Choroid plexus epithelial cell (primary cell): ENCODE measurements around the gene ARHGDIA.

Source experiments
- DNase-seq: peaks from one replicate; pipeline ENCODE4 v3.0.0-alpha.2; 2010; ENCODE audit warnings: low read depth
- H3K4me3 ChIP-seq: 2 replicates; pipeline ENCODE4 v1.5.1; 2011; ENCODE audit warnings: low read depth, mild to moderate bottlenecking, control low read depth, low read length, moderate library complexity
- TF ChIP-seq, protein P1 (sequence below): conservative IDR thresholded peaks from 2 replicates; pipeline ENCODE4 v1.5.1; 2011; ENCODE audit warnings: low read depth, mild to moderate bottlenecking, control low read depth, inconsistent platforms, low read length, moderate library complexity

The ARHGDIA gene

DNA sequence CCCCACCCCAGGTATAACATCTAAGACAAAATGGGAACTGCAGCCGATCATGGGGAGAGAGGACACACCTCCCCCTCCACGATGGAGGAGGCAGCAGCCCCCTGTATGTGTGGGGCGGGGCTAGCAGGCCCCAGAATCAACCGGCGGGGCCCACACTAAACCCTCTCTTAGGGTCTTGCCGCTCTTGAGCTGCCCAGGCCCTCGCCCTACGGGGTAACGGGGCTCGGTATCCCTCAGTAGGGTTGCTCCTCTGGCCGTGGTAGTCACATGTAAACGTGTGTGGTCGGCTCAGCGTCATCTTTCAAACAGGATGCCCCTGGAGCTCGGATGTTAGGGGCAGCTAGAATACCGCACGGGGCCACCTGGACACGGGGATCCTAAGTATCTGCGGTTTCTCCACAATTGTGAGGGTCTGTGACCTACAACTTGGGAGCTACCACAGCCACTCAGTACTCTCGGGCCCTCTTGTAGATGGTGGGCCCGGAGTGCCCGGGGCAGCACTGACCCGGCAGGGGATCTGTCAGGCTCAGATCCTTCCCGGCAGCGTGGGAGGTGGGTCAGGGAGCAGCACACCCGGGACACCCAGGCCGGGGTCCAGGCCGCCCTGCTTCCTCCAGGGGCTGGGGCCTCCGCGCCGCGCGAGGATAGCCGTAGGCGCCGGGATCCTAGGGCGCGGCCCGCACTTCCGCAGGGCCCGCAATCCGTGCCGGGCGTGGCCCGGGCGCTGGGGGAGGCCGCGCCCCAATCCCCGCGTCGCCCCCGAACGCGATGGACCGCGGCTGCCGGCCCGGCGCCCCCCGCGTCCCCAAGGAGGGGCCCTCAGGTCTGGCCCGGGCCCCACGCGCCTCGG, 781 bp downstream of the ARHGDIA start:
- peak overlapping the region; percentile 82 for H3K4me3 ChIP-seq
- TF ChIP-seq, protein P1, sequence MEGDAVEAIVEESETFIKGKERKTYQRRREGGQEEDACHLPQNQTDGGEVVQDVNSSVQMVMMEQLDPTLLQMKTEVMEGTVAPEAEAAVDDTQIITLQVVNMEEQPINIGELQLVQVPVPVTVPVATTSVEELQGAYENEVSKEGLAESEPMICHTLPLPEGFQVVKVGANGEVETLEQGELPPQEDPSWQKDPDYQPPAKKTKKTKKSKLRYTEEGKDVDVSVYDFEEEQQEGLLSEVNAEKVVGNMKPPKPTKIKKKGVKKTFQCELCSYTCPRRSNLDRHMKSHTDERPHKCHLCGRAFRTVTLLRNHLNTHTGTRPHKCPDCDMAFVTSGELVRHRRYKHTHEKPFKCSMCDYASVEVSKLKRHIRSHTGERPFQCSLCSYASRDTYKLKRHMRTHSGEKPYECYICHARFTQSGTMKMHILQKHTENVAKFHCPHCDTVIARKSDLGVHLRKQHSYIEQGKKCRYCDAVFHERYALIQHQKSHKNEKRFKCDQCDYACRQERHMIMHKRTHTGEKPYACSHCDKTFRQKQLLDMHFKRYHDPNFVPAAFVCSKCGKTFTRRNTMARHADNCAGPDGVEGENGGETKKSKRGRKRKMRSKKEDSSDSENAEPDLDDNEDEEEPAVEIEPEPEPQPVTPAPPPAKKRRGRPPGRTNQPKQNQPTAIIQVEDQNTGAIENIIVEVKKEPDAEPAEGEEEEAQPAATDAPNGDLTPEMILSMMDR = no peak
- peak; percentile 74 for DNase-seq

DNA sequence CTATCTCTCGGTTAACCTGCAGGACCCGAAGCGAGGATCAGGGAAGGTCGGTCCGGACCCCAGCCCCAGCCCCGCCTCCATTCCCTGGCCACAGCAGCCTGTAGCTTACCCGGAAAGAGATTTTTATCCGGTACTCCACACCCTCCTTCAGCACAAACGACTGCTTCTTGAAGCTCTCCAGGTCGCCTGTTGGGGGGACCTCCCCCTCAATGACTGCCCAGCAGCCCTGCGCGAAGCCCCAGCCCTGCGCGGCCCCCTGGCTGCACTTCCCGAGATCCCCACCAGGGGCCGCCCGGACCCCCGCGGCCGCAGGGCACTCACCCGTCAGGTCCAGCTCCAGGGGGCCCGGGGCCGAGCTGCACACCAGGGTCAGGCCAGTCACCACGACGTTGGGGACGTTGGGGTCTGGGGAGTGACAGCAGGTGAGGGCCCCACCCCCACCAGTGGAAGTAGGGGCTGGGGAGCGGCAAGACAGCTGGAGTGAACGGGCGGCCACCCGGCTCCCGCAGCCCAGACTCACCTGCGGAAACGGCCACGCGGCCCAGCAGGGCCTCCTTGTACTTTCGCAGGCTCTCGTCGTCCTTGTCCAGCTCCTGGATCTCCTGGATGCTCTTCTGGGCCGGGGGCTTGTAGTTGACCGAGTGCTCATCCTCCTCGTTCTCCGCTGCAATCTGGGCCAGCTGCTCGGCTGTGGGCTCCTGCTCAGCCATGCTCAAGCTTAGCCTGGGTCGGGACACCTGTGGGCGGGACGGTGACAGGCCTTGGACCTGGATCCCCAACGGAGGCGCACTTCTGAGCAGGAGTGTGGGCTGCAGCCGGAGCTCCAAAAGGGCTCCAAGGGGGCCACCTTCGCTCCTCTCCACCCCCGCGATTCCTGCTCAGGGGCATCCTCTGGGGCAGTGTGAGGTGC, 1.7 kb downstream of the ARHGDIA start:
- TF ChIP-seq, protein P1 = peak; percentile 61
- H3K4me3 ChIP-seq = peak overlapping the region; percentile 82
- DNase-seq = peak; percentile 36

DNA sequence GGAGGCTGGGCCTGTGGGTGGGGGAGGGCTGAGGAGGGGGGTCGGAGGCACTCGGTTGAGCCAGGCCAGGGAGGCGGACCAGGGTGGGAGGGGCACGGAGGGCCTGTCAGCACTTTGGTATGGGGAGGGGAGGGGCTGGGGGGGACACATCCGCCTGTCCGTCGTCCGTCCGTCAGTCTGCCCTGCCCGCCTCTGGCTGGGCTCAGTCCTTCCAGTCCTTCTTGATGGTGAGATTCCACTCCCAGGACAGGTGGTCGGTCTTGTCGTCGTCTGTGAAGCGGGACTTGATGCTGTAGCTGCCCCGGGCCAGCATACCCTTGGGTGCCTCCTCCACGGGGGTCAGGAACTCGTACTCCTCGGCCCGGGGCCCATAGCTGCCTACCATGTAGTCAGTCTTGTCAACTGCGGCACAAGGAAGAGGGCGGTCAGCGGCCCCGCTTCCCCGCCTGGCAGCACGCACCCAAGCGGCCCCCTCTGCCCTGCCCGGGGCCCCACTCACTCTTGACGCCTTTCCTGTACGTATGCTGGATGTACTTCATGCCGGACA, 2.4 kb downstream of the ARHGDIA start:
- DNase-seq = peak; percentile 92
- H3K4me3 ChIP-seq = peak overlapping the region; percentile 82
- TF ChIP-seq, protein P1 = no peak

DNA sequence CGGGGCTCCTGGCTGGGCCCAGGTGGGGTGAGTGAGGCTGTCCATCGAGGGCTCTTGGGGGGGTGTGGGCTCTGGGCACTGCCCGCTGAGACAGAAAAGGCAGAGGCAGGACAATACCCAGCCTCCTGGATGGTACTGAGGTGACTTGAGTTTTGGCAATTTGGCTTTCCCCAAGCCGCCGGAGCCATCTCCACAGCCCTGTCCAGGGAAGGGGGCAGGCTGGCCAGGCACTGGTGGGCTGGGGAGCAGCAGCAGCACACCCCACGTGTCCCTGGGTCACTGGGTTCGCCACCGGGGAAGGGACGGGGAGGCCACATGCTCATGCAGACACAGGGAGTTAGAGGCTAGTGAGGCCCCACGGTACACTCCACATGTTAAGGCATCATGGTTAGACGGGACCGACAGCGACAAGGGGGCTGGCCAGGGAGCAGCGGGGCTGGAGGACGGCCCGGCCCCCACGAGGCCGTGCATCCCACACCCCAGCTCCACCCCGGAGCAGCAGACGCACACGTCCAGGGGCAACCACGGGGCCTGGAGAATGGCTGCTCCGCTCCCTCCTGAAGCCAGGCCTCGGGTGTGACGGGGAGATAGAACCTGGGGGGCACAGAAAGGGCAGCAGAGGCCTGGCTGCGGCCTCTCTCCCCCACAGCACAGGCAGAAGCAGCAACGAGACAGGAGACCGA, 3.0 kb downstream of the ARHGDIA start:
- TF ChIP-seq, protein P1 = no peak
- no peak overlapping the region for H3K4me3 ChIP-seq
- no peak for DNase-seq

DNA sequence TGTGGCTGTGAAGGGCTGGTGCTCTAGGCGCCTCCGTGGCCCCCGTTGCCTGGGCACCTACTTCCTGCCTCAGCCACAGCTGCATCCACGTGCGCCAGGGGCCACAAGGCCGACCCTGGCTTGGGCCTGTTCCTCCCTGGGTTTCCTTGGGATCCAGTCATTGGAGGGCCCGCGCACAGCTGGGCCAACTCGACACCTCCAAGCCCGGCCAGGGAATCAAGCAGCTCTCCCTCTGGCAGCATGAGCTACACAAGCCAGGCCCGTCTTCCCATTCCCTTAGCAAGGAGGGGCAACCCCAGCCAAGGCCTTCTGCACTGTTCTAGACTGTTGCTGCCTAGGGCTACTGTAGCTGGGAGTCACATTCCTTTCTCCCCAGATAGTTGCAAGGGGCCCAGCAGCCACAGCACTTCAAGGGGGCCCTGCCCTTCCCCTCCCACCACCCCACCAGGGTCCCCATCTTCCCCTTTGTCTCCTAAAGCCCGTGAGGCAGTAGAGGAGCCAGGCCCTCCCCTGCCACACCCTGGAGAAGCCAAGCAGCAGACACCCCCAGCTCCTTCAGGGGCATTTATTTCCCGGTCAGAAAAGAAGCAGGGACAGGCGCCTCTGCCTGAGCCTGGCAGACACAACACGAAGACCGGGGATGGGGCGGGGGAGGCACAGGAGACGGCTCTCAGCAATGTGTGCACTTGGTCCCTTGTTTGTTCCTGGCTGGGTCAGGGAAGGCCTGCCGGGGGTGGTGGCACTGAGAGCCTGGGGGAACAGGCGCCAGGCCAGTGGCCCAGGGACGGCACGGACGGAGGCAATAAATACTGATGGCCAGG, 3.8 kb downstream of the ARHGDIA start:
- H3K4me3 ChIP-seq = no peak overlapping the region
- TF ChIP-seq, protein P1 = no peak
- DNase-seq = peak; percentile 67
